Peyer's patch (tissue), 4 donors: ENCODE data around the gene NFYB.

Experiments
- POLR2A ChIP-seq, 2 donors: fragments of 450-650 bp; IDR thresholded peaks; one replicate each; pipeline ENCODE4 v1.5.1; 2017; ENCODE audit warnings: antibody characterized with exemption in 2 of 2, mild to moderate bottlenecking in 2 of 2, moderate library complexity in 2 of 2
- TF ChIP-seq, protein P1 (sequence below), 6 experiments: fragments of 450-650 bp in 4 of 6; fragments of 200-600 bp in 2 of 6; sonication (generic) in 1 of 6; IDR thresholded peaks; one replicate each; pipeline ENCODE4 v1.5.1; 2017 to 2019; ENCODE audit warnings: antibody characterized with exemption in 6 of 6, mild to moderate bottlenecking in 3 of 6, moderate library complexity in 1 of 6

- TF ChIP-seq POLR2A (IDR thresholded peaks at IDR 0.05), result no peak
- TF ChIP-seq, protein P1, sequence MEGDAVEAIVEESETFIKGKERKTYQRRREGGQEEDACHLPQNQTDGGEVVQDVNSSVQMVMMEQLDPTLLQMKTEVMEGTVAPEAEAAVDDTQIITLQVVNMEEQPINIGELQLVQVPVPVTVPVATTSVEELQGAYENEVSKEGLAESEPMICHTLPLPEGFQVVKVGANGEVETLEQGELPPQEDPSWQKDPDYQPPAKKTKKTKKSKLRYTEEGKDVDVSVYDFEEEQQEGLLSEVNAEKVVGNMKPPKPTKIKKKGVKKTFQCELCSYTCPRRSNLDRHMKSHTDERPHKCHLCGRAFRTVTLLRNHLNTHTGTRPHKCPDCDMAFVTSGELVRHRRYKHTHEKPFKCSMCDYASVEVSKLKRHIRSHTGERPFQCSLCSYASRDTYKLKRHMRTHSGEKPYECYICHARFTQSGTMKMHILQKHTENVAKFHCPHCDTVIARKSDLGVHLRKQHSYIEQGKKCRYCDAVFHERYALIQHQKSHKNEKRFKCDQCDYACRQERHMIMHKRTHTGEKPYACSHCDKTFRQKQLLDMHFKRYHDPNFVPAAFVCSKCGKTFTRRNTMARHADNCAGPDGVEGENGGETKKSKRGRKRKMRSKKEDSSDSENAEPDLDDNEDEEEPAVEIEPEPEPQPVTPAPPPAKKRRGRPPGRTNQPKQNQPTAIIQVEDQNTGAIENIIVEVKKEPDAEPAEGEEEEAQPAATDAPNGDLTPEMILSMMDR (IDR thresholded peaks at IDR 0.05), result no peak
Observed at GRCh38 chr12:104126548-104126947, 11.5 kb downstream of the NFYB start.
